Measurements from ENCODE around the gene RBFOX2.

The RBFOX2 gene

DNA sequence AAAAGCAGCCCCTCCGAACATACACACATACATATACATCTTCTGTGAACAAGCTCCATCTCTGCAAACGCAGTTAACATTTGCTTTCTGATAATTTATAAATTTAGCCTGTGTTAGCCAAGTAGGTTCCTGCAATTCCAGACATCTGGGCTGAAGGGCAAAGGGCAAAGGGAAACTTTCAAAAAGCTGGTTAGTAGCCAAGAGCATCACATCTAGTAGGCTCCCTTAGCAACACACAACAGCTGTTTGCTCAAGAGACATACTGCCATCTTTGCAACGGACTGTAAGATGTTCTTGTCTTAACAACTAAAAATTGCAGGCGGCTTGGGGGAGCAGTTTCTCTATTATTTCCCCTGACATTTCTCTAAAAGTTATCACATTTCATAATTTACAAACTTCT is 134.9 kb downstream of the RBFOX2 start:
- no peak for DNase-seq

DNA sequence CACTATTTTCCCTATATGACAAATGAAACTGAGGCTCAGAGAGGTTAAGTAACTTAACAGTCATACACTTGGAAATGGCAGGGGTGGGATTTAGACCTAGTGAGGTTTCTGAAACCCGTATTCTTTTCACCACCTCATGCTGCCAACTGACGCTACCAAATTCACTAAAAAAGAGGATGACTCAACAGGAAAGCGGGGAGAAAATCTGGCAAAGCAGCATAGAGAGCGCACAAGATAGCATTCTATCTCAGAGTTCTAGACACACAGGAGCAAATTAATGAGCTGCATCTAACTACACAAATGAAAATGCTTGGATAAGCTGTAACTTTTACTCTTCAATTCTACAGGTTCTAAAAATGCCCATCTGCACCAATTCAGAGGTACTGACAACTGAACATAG is 136.4 kb downstream of the RBFOX2 start:
- DNase-seq = no peak

DNA sequence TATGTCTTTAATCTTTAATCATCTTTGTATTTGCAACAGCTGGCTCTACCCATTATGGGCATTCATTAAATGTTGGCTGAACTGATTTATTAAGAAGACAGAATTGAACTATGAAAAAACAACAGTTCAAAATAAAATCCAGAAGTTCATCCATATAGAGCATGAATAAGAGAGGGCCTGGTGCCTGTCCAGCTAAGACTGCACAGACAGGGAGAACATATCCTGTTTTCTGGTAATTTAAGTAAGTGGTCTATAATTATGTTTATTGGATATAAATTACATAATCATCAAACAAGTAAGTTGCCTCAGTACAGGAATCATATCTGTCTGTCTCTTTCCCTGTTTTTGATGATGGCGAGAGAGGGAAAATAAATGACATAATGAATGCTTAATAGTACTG is 137.2 kb downstream of the RBFOX2 start:
- DNase-seq = no peak

DNA sequence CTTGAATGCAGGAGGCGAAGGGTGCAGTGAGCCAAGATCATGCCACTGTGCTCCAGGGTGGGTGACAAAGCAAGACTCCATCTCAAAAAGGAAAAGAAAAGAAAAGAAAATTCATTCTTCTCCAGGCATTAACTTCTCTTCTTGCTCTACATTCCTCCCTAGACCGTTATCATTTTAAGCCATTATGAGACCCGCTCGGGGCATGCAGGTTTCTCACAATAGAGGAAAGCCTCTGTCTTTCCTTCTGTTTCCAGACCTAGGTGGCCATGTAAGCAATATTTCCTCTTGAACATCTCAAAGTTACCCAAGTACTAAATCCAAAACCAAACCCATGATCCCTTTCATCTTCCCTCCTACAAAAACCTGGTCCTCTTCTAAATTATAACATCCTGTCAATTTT is 139.6 kb downstream of the RBFOX2 start:
- DNase-seq = no peak

DNA sequence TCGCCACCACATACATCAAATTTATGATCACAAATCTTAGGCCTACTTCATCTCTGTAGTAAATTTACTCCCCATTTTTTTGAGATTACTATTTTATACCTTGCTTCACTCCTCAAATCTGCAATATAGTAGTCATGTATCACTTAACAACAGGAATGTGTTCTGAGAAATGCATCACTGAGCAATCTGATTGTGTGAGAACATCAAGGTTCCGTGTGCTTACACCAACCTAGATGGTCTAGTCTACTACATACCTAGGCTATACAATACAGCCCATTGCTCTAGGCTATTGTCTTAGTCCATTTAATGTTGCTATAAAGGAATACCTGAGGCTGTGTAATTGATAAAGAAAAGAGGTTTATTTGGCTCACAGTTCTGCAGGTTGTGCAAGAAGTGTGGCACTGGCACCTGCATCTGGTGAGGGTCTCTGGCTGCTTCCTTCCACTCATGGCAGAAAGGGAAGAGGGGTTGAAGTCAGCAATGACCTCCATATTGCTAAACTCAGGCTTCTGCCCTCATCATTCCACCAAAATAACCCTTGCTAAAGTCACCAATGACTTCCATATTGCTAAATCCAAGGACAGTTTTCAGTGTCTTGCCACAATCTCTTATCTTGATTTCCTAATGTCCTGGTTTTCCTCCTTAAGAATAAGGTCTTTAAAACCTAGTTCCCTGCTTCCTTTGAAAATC is 140.3 kb downstream of the RBFOX2 start:
- no peak for DNase-seq

DNA sequence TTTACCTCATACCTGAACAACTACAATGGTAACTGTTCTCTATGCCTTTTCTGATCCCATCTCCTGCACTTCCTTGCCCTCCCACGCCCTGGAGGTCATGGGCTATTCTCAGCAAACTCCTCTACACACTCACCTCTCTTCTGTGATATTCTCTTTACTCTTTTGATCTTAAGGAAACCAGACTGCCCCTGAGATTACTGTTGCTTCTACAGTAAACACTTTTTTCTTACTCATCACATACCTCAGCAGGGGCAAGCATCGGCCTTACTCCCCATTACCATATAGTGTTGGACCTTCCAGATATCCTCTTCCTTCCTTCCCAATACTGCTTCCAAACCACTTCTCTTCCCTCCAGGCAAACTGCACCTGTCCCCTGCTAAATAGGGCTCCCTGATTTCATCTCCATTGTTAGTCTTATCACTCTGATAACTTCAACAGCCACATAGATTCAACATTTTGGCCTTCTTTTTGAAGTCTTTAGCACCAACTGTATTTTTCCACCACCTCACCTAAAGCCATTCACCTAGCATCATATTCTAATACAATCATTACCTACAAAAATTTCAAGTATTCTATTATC is 141.2 kb downstream of the RBFOX2 start:
- no peak for DNase-seq

DNA sequence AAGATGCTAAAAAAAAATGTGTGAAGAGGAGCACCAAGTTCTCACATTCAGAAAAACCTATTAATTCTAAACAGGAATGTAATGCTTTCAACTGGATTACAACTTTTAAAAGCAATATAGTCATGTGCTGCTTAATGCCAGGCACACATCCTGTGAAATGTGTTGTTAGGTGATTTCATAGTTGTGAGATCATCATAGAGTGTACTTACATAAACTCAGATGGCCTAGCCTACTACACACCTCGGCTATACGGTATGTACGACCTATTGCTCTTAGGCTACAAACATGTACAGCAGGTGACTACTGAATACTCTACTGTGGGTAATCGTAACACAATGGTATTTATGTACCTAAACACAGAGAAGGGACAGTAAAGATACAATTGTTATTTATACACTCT is 142.3 kb downstream of the RBFOX2 start:
- DNase-seq = no peak

DNA sequence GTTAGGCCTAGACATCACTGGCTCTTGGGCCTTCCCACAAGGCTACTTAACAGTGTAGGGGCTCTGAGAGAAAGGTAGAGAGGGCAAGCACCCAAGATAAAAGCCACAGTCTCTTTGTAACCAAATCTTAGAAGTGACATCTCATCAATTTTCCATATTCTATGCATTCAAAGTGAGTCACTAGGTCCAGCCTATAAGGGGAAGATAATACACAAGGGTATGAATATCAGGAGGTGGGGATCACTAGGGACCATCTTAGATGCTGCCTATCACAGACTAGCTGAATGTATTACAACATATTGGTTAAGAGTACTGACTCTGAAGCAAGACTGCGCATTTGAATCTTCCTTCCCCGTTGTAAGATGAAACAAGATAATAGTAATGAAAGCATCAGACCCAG is 144.1 kb downstream of the RBFOX2 start:
- no peak for DNase-seq

DNA sequence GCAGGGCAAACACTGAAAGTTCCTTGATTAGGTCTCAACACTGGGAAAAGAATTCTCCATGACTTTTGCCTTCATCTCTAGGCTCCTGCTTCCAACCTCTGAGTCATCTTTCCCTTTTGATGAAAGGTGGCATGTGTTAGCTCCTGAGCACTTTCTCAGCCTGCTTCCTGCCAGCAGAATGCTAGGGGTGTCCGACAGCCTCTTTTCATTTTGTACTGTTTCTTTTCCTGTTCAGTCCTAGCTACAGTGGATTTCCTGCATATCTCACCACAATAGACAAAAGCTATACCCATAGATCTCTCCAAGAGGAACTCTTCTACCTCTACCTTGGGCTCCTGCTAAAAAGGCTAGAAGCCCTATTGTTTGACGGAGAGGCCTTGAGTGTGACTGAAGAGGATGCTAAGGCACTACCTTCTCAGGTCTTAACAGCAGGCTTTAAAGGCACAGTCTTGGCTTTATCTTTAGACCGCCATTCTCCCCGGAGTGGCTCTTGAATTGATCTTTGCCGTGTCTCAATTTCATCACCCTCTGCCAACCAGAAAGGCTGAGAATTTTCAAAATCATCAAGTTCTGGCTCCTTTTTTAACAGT is 145.5 kb downstream of the RBFOX2 start:
- DNase-seq = no peak

DNA sequence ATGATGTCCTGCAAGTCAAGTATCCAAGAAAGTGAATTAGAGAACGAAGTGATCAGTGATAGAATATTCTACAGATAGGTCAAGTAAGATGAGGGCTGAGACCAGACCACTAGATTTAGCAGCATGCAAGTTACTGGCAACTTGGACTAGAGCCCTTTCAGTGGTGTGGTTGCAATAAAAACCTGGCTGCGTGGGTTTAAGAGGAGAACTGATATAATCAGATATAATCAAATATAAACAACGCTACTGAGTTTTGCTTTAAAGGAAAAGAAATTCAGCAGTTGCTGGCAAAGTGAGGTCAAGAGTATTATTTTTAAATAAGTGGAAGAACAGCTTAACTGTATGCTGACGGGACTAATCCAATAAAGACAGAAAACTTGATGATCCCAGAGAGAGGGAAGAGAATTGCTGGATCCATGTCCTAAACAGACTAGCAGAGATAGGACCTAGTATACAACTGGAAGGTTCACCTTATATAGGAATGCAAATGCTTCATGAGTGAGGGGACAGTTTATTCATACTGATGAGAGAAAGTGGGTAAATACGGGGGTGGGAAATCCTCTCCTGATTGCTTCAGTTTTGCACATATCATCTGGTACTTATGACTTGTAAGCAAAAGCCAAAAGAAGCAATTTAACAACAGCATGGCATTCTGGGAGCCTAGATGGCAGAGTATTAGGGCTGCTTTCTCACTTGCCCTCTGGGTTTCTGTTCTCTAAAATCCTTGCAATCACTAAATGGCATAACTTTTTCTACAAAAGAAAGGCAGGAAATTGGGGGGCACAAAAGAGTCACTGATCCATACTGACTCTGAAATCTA is 146.2 kb downstream of the RBFOX2 start:
- no peak for DNase-seq

DNA sequence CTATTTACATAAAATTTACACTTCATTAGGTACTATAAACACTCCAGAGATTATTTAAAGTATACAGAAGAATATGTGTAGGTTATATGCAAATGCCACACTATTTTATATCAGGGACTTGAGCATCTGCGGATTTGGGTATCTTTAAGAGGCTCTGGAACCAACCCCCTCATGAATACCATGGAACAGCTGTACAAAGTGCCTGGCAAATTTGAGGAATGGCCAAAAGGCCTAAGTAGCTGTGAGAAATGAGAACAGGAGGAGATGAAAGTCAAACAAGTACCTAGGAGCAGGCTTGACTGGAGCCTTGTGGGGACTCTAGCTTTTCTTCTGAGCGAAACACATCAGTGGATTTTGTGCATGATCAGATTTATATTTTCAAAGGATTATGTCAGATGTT is 149.3 kb downstream of the RBFOX2 start:
- DNase-seq = no peak

DNA sequence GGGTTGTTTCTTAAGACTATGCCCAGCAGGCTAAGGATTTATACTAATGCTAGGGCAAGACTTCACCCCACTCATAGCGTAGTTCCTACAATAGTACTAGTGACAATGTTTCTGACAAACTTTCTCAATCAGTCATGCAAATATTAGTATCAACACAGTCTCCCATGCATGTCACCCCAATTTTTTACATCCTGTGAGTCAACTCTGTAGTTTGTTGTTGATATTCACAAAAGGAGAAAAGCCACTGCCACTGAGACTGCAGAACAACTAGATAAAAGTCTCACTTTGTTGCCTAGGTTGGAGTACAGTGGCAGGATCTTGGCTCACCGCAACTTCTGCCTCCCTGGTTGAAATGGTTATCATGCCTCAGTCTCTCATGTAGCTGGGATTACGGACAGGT is 155.2 kb downstream of the RBFOX2 start:
- DNase-seq = no peak

DNA sequence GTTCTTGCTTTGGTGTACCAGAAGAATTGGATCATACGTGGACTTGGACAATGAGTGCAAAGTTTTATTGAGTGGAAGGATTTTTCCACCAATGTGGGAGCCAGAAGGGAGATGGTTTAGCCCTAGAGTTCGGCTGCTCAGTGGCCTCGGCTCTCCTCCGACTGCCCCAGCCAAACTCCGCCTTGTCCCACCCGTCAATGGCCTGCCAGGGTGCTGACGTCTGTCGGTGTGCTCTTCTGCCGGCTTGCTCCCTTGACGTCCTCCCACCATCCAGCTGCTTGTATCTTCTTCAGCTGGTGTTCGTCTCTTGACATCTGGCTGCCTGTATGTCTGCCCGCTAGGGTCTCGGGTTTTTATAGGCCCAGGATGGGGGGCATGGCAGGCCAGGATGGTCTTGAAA is 156.2 kb downstream of the RBFOX2 start:
- DNase-seq = no peak

DNA sequence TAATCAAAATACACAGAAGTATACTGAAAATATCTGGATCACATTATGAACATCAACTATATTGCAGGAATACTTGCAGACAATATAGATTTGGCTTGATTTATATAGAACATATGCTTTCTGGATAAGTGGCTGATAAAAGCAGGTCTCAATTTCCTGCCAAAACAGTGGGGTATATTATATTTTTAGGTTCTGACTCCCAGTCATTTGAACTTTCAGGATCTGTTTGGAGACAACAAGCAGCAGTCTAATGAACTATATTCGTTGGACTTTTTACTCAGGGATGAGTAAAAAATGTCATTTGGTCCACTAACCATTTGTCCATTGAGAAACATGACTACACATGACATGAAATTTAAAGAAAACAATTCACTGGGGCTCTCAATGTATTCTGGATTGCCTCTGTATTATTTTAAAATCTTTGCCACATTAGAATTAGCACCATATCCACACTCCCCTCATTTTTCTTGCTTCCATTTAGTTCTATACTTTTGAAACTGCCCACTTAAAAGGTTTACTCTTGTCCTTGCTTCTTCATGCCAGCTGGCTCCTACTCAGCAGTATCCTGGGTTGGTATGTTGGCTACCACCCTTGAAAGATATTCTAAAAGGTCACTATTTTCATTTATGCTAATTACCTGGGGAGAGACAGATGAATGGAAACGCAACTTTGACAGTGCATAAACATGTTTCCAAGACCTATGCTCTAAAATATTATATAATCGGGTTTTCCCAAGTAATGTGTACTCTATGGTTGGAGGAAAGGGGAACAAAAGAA is 157.9 kb downstream of the RBFOX2 start:
- no peak for DNase-seq

DNA sequence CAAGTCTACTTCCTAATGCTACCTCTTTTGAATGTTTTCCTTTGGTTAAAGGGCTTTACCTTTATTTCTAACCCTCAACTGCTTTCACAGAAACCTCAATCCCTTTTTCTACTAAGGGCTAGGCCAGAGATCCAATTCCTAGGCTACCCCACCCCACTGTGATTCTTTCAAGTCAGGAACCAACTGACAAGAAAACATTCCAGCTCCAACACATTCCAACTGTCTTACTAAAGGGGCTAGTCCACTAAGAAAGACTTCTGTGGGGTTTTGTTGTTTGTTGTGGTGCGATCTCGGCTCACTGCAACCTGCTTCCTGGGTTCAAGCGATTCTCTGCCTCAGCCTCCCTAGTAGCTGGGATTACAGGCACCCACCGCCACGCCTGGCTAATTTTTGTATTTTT is 159.7 kb downstream of the RBFOX2 start:
- no peak for DNase-seq

DNA sequence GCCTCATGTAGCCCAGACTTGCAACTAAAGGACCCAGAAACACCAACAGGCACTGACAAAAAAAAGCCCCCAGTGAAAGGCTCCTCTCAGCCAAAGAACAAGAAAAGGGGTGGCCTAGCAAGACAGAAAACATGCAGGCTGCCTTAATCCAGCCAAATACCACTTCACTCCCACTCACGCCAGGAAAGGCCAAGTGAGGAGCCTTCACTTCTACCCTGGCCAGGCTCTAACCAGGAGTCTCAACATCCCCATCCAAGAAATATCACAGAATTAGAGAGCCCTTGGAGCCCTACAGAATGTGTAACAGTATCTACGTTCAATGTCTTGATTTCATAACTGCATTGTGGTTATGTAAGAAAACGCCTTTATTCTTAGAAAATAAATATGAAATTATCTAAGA is 162.0 kb downstream of the RBFOX2 start:
- DNase-seq = no peak

DNA sequence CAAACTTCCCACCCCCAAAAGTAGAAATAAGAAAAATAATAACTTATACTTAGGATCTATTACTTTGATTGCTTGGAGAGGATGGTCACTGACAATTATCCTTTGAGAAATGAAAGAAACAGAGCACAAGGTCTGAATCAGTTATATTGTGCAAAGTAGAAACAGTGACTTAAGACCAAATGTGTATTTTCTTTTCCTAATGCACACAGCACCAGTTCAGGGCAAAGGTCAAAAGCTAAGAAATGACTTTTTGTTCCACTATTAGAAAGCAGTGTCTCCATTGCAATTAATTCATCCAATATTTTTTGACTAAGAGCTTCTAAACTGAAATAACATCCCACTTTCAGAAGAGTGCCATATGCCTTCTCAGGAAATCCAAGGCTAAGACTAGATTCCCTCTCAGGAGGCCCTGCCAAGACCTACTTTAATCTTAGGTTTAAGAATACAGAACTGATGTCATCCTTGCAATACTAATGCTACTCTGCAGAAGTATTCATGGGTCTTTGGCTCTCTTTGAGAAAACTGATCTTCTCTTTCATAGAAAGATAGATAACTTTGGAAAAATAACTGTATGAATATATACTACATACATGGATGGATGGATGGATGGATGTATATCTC is 164.0 kb downstream of the RBFOX2 start:
- DNase-seq = no peak

DNA sequence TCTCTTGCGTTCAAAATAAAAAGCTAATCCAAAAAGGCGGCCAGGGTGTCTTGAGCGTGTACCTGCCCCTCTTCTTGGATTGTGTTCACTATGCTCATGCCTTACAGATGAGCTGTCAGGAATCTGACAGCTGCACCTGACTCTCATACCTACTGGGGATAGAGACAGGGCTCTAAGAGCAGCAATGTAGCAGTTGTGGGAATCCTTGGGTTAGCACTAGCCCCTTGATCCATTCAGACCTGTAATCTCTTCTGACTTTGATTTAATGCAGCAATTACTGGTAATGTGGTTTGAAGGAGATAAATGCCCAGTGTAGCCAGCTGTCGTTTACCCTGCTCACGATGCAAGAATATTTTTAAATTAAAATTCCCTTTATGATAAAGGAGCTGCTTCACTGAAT is 165.2 kb downstream of the RBFOX2 start:
- no peak for DNase-seq

DNA sequence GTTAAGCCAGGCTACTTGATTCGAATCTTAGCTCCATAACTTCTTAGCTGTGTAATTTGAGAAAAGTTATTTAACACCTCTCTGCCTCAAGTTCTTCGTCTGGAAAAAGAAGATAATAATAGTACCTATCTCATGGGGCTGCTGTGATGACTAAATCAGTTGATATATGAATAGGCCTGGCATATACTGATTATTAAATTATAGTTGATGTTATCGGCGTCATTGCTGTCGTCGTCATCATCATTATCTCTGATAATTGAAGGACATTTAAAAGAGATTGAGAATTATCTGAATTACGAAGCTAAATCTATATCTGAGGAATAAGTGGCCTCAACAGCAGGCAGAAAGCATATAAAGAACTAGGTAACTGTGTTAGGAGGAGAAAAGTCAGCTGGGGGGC is 165.9 kb downstream of the RBFOX2 start:
- no peak for DNase-seq

DNA sequence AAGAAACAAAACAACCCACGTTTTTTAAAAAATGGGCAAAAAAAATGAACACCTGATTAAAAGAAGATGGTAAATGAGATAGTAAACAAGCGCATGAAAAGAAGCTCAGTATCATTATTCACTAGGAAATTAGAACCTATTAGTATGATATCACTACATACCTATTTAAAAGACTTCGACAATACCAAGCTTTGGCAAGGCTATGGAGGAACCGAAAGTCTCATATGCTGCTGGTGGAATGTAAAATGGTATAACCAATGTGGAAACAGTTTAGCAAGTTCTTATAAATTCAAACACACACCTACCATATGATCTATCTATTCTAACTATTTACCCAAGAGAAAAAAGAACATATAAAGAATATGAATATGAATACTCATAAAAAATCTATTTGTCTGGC is 167.2 kb downstream of the RBFOX2 start:
- DNase-seq = no peak

DNA sequence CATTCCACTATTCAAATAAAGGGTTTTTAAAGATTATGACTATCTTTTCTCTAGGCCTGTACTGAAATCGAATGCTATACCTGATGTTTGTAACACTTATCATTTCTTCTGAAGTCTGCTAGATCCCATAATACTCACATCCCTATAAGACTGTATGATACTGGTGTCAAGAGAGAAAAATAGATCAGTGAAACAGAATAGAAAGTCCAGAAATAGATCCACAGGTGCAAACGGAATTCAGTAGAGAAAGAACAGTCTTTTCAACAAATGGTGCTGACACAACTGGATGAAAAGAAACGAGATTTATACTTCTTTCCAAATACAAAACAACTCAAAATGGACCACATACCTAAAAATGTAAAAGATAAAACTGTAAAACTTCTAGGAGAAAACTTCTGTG is 167.8 kb downstream of the RBFOX2 start:
- no peak for DNase-seq

DNA sequence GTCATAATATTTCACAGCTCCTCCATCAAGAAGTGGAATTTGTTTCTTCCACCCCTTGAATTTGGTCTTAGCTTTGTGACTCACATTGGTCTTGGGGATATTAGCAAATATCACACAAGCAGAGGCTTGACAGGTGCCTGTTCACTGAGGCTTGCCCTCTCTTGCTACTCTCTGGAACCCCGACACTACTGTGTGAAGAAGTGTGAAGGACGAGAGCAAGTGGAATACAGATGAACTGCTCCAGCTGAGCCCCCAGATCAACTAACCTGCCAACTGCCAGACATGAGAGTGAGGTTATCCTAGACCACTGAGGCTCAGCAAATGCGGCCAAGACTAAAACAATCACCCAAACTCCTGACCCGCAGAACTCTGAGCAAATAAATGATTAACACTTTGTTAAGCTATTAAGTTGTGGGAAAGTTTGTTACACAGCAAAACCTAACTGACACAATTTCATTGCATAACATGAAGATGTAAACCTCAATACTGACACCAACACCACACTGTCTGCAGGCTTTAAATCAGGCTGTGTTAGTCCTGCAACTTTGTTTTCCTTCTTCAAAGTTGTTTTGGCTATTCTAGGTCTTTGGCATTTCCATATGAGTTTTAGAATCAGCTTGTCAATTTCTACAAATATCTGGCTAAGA is 168.4 kb downstream of the RBFOX2 start:
- DNase-seq = no peak
